KBM-7 (cell line): ENCODE data around the gene DNAJC30.
A peak's percentile ranks its signal among the peaks of the same experiment; 100 is the strongest.
"Not testable (repeated sequence)": the region's sequence is repeated elsewhere in the genome, so short reads cannot be mapped to it uniquely, and the experiment has no call there.

Experiments used
- DNase-seq: peaks from one replicate; pipeline ENCODE4 v3.0.0-alpha.2; 2015
- in situ Hi-C: fragments of 300-500 bp; cut with MboI; formaldehyde crosslinking; loops from 2 replicates; pipeline ENCODE4 v1.14.3; 2020; ENCODE audit warnings: low sequenced_read_pairs, low pct_unique_long_range_greater_than_20kb, mixed read lengths

DNAJC30 gene

GRCh38 chr7:73660594-73660993 is 22.7 kb downstream of the DNAJC30 start:
- DNase-seq, in situ Hi-C loops: not testable (repeated sequence)

GRCh38 chr7:73659983-73660382 is 23.3 kb downstream of the DNAJC30 start:
- in situ Hi-C loops: no loop called here
- DNase-seq: no peak

GRCh38 chr7:73655309-73655708 is 27.9 kb downstream of the DNAJC30 start:
- DNase-seq, in situ Hi-C loops: not testable (repeated sequence)

- in situ Hi-C loops: no loop called here
- DNase-seq: no peak
Measured at GRCh38 chr7:73652541-73652949, 30.7 kb downstream of the DNAJC30 start.

- in situ Hi-C loops: no loop called here
- DNase-seq: no peak
Measured at GRCh38 chr7:73650524-73650923, 32.7 kb downstream of the DNAJC30 start.

- DNase-seq: no peak
- in situ Hi-C loops: no loop called here
Measured at GRCh38 chr7:73649576-73649975, 33.7 kb downstream of the DNAJC30 start.

GRCh38 chr7:73648593-73649332 is 34.5 kb downstream of the DNAJC30 start:
- in situ Hi-C loops: no loop called here

GRCh38 chr7:73647725-73648592 is 35.3 kb downstream of the DNAJC30 start:
- DNase-seq: no peak
- in situ Hi-C loops: no loop called here

More at GRCh38 chr7:73648593-73649332, 34.5 kb downstream of the DNAJC30 start:
- DNase-seq: no peak

- DNase-seq: no peak
- in situ Hi-C loops: no loop called here
Measured at GRCh38 chr7:73646785-73647724, 36.2 kb downstream of the DNAJC30 start.

- DNase-seq: peak; percentile 33
- in situ Hi-C loops: no loop called here
Measured at GRCh38 chr7:73645643-73646174, 37.5 kb downstream of the DNAJC30 start.

GRCh38 chr7:73644688-73645286 is 38.5 kb downstream of the DNAJC30 start:
- DNase-seq: no peak
- in situ Hi-C loops: no loop called here

- no peak for DNase-seq
- in situ Hi-C loops: no loop called here
Measured at GRCh38 chr7:73642834-73643233, 40.4 kb downstream of the DNAJC30 start.

- in situ Hi-C loops: no loop called here
- no peak for DNase-seq
Measured at GRCh38 chr7:73638911-73639310, 44.3 kb downstream of the DNAJC30 start.

GRCh38 chr7:73635428-73636200 is 47.6 kb downstream of the DNAJC30 start:
- in situ Hi-C loops: no loop called here
- DNase-seq: no peak

- no peak for DNase-seq
- in situ Hi-C loops: no loop called here
Measured at GRCh38 chr7:73633844-73634243, 49.4 kb downstream of the DNAJC30 start.

GRCh38 chr7:73633323-73633722 is 49.9 kb downstream of the DNAJC30 start:
- in situ Hi-C loops: no loop called here
- DNase-seq: no peak

- in situ Hi-C loops: no loop called here
- DNase-seq: no peak
Measured at GRCh38 chr7:73631558-73631957, 51.7 kb downstream of the DNAJC30 start.
